HepG2 (cell line): ENCODE measurements around the gene ANKRD11. TPM values are rescaled to one million over a fixed set of nuclear protein-coding genes. Genes with fewer than 3 reads are reported as not detected.

ENCODE experiments used
- DNMT1 ChIP-seq: sonication (generic); formaldehyde crosslinking; IDR thresholded peaks from 2 replicates; pipeline ENCODE4 v1.5.1; 2020; ENCODE audit warnings: mild to moderate bottlenecking, missing genetic modification reagents
- GPN1 ChIP-seq: sonication (generic); formaldehyde crosslinking; IDR thresholded peaks from 2 replicates; pipeline ENCODE4 v1.5.1; 2020; ENCODE audit warnings: missing genetic modification reagents, borderline replicate concordance
- HDAC6 ChIP-seq: fragments of 200-600 bp; sonication (generic); IDR thresholded peaks from 2 replicates; pipeline ENCODE4 v1.7.0; 2017; ENCODE audit warnings: mild to moderate bottlenecking, antibody characterized with exemption, low read length, low read depth
- IKZF1 ChIP-seq: fragments of 450-650 bp; IDR thresholded peaks from 2 replicates; pipeline ENCODE4 v1.7.1; 2016
- MEIS1 ChIP-seq: sonication (generic); formaldehyde crosslinking; IDR thresholded peaks from 2 replicates; pipeline ENCODE4 v1.9.0; 2021; ENCODE audit warnings: mild to moderate bottlenecking, missing genetic modification reagents, moderate library complexity, borderline replicate concordance
- NR3C1 ChIP-seq: sonication (generic); formaldehyde crosslinking; IDR thresholded peaks from 2 replicates; pipeline ENCODE4 v1.4.0; 2020; ENCODE audit warnings: missing genetic modification reagents
- PAX8 ChIP-seq: sonication (generic); formaldehyde crosslinking; IDR thresholded peaks from 2 replicates; pipeline ENCODE4 v1.8.0; 2022; ENCODE audit warnings: mild to moderate bottlenecking, missing genetic modification reagents, borderline replicate concordance
- PBX2 ChIP-seq: IDR thresholded peaks from 2 replicates; pipeline ENCODE4 v1.6.1; 2016; ENCODE audit warnings: control low read depth
- PHF5A ChIP-seq: IDR thresholded peaks from one replicate; pipeline ENCODE4 v1.6.1; 2018; ENCODE audit warnings: low read depth, missing genetic modification reagents; ENCODE audit not compliant: unreplicated experiment
- PPARG ChIP-seq: conservative IDR thresholded peaks from 2 replicates; pipeline ENCODE4 v1.6.1; 2016; ENCODE audit warnings: missing biosample characterization, missing genetic modification reagents
- RBM39 ChIP-seq: fragments of 200-400 bp; formaldehyde crosslinking; IDR thresholded peaks from one replicate; pipeline ENCODE4 v1.6.1; 2018; ENCODE audit warnings: antibody characterized with exemption, mild to moderate bottlenecking, low read depth, low read length; ENCODE audit not compliant: poor library complexity, severe bottlenecking
- SALL1 ChIP-seq: sonication (generic); formaldehyde crosslinking; IDR thresholded peaks from 2 replicates; pipeline ENCODE4 v1.8.0; 2022; ENCODE audit warnings: mild to moderate bottlenecking, missing genetic modification reagents
- SIX4 ChIP-seq: sonication (generic); formaldehyde crosslinking; IDR thresholded peaks from 2 replicates; pipeline ENCODE4 v1.4.0; 2020; ENCODE audit warnings: missing genetic modification reagents
- TRIM22 ChIP-seq: fragments of 450-650 bp; IDR thresholded peaks from 2 replicates; pipeline ENCODE4 v1.6.1; 2017
- YEATS4 ChIP-seq: sonication (generic); formaldehyde crosslinking; IDR thresholded peaks from 2 replicates; pipeline ENCODE4 v1.4.0; 2020; ENCODE audit warnings: missing genetic modification reagents, borderline replicate concordance
- ZNF121 ChIP-seq: sonication (generic); formaldehyde crosslinking; IDR thresholded peaks from 2 replicates; pipeline ENCODE4 v1.5.0; 2020; ENCODE audit warnings: mild to moderate bottlenecking, missing genetic modification reagents
- ZNF232 ChIP-seq: sonication (generic); formaldehyde crosslinking; IDR thresholded peaks from 2 replicates; pipeline ENCODE4 v1.4.0; 2020; ENCODE audit warnings: missing genetic modification reagents, borderline replicate concordance
- ZNF672 ChIP-seq: sonication (generic); formaldehyde crosslinking; IDR thresholded peaks from 2 replicates; pipeline ENCODE4 v1.8.1; 2022; ENCODE audit warnings: missing genetic modification reagents
- ZNF720 ChIP-seq: sonication (generic); formaldehyde crosslinking; IDR thresholded peaks from 2 replicates; pipeline ENCODE4 v1.4.0; 2020; ENCODE audit warnings: missing genetic modification reagents
- ZNF766 ChIP-seq: sonication (generic); formaldehyde crosslinking; IDR thresholded peaks from 2 replicates; pipeline ENCODE4 v1.5.0; 2020; ENCODE audit warnings: missing genetic modification reagents, borderline replicate concordance
- ZNF790 ChIP-seq: sonication (generic); formaldehyde crosslinking; IDR thresholded peaks from 2 replicates; pipeline ENCODE4 v1.8.0; 2022; ENCODE audit warnings: missing genetic modification reagents, mild to moderate bottlenecking, borderline replicate concordance
- ZSCAN9 ChIP-seq: IDR thresholded peaks from 2 replicates; pipeline ENCODE4 v1.6.1; 2016; ENCODE audit warnings: borderline replicate concordance
- polyA plus RNA-seq, 8 experiments: library from polyadenylated mRNA; depleted of rRNA in 3 of 8; stranded (reverse) in 7 of 8; unstranded in 1 of 8; fragments of >200 nt; fragmentation: Illumina TruSeq in 4 of 8; extraction: Trizol in 4 of 8; gene quantifications; 2 replicates each; pipeline versions ENCODE4 v1.2.1 to v1.2.3, GENCODE V29; 2011 to 2016; ENCODE audit warnings: low read depth in 4 of 8, missing spikeins in 1 of 8, mixed read lengths in 1 of 8; ENCODE audit not compliant: insufficient read depth in 1 of 8
- total RNA-seq, 5 experiments: library from RNA; depleted of rRNA; stranded (reverse); fragments of >200 nt; fragmentation: Illumina TruSeq; extraction: Trizol; gene quantifications; 2 replicates each; pipeline ENCODE4 v1.2.3, GENCODE V29; 2016; ENCODE audit warnings: low read depth in 1 of 5
- TF ChIP-seq, protein P1 (sequence below): sonication (generic); formaldehyde crosslinking; IDR thresholded peaks from 2 replicates; pipeline ENCODE4 v1.4.0; 2020; ENCODE audit warnings: missing genetic modification reagents
- TF ChIP-seq, protein P2 (sequence below): sonication (generic); formaldehyde crosslinking; IDR thresholded peaks from 2 replicates; pipeline ENCODE4 v1.8.1; 2023; ENCODE audit warnings: missing genetic modification reagents, mild to moderate bottlenecking, borderline replicate concordance
- TF ChIP-seq, protein P3 (sequence below): sonication (generic); formaldehyde crosslinking; IDR thresholded peaks from 2 replicates; pipeline ENCODE4 v1.8.1; 2023; ENCODE audit warnings: mild to moderate bottlenecking, missing genetic modification reagents, borderline replicate concordance

Gene ANKRD11
- total and polyA plus RNA-seq, 2 of the 13 experiments (the other 11 are each of a cell fraction or from before 2014, with no cell fraction given), result 21.4 to 38.4 TPM

DNA sequence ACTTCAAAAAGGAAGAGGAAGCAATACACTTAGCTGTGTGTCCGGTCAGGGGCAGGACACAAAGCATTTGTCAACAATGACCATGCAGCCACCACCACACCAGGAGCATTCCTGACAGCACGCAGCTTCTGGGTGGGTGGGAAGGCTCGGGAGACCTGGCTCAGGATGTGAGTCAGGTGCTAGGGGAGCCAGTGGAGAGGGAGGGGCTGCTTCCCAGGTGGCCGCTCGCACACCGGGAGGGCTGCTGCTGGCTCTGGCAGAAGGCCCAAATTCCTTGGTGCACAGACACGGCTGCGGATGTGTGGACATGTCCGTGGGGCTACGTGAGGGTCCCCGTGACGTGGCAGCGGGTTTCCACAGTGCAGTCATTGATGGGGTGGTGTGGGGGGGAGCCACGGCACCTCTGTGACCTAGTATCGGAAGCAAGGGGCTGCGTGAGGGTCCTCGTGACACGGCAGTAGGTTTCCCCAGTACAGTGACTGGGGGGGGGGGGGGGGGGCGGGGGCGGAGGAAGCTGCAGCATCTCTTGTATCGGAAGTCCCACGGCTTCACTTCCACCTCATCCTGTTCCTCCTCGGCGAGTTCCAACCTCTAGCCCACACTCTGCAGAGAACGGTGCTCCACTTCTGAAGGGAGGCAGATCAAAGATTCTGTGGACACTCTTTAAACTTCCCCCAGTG lies 160.0 kb downstream of the ANKRD11 start (continued):
- TF ChIP-seq PPARG (CRISPR knock-in tag) (no peak), ZSCAN9 (CRISPR knock-in tag) (peak; percentile 31; the same call in 1 of the 2 replicates), HDAC6 (no peak), NR3C1 (no peak), YEATS4 (CRISPR knock-in tag) (no peak), ZNF672 (CRISPR knock-in tag) (no peak), PBX2 (CRISPR knock-in tag) (no peak), DNMT1 (CRISPR knock-in tag) (0 out of 2 replicates have a peak, but pooled peaks have one; percentile 41), SALL1 (CRISPR knock-in tag) (peak; percentile 90), PHF5A (CRISPR knock-in tag) (peak; percentile 61), ZNF766 (CRISPR knock-in tag) (no peak), ZNF790 (no peak), ZNF121 (no peak), IKZF1 (no peak), MEIS1 (no peak), ZNF720 (CRISPR knock-in tag) (no peak), GPN1 (CRISPR knock-in tag) (no peak), RBM39 (no peak), ZNF232 (CRISPR knock-in tag) (no peak), PAX8 (CRISPR knock-in tag) (no peak), SIX4 (CRISPR knock-in tag) (no peak), TRIM22 (no peak)
- TF ChIP-seq, protein P1, sequence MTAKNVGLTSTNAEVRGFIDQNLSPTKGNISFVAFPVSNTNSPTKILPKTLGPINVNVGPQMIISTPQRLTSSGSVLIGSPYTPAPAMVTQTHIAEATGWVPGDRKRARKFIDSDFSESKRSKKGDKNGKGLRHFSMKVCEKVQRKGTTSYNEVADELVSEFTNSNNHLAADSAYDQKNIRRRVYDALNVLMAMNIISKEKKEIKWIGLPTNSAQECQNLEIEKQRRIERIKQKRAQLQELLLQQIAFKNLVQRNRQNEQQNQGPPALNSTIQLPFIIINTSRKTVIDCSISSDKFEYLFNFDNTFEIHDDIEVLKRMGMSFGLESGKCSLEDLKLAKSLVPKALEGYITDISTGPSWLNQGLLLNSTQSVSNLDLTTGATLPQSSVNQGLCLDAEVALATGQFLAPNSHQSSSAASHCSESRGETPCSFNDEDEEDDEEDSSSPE, result no peak
- TF ChIP-seq, protein P2, sequence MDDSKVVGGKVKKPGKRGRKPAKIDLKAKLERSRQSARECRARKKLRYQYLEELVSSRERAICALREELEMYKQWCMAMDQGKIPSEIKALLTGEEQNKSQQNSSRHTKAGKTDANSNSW, result no peak
- TF ChIP-seq, protein P3, sequence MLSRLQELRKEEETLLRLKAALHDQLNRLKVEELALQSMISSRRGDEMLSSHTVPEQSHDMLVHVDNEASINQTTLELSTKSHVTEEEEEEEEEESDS (CRISPR knock-in tag), result no peak
